AG10803 (cell line): ENCODE data around the gene IQCN.
"Not testable (repeated sequence)": the region's sequence is repeated elsewhere in the genome, so short reads cannot be mapped to it uniquely, and the experiment has no call there.

Experiments used
- DNase-seq: peaks from one replicate; pipeline ENCODE4 v3.0.0; 2010; ENCODE audit warnings: low read depth
- H3K4me3 ChIP-seq: 2 replicates; pipeline ENCODE4 v1.5.1; 2011; ENCODE audit warnings: mild to moderate bottlenecking, low read length, control low read depth
- TF ChIP-seq, protein P1 (sequence below): conservative IDR thresholded peaks from 2 replicates; pipeline ENCODE4 v1.5.1; 2011; ENCODE audit warnings: mild to moderate bottlenecking, low read length, control low read depth, inconsistent platforms

The IQCN gene

GRCh38 chr19:18218600-18218999 lies 55.7 kb downstream of the IQCN start:
- no peak overlapping the region for H3K4me3 ChIP-seq
- DNase-seq = no peak
- TF ChIP-seq, protein P1, sequence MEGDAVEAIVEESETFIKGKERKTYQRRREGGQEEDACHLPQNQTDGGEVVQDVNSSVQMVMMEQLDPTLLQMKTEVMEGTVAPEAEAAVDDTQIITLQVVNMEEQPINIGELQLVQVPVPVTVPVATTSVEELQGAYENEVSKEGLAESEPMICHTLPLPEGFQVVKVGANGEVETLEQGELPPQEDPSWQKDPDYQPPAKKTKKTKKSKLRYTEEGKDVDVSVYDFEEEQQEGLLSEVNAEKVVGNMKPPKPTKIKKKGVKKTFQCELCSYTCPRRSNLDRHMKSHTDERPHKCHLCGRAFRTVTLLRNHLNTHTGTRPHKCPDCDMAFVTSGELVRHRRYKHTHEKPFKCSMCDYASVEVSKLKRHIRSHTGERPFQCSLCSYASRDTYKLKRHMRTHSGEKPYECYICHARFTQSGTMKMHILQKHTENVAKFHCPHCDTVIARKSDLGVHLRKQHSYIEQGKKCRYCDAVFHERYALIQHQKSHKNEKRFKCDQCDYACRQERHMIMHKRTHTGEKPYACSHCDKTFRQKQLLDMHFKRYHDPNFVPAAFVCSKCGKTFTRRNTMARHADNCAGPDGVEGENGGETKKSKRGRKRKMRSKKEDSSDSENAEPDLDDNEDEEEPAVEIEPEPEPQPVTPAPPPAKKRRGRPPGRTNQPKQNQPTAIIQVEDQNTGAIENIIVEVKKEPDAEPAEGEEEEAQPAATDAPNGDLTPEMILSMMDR = no peak

GRCh38 chr19:18218159-18218558 lies 56.1 kb downstream of the IQCN start:
- TF ChIP-seq, protein P1 = no peak
- H3K4me3 ChIP-seq = no peak overlapping the region
- no peak for DNase-seq

DNA sequence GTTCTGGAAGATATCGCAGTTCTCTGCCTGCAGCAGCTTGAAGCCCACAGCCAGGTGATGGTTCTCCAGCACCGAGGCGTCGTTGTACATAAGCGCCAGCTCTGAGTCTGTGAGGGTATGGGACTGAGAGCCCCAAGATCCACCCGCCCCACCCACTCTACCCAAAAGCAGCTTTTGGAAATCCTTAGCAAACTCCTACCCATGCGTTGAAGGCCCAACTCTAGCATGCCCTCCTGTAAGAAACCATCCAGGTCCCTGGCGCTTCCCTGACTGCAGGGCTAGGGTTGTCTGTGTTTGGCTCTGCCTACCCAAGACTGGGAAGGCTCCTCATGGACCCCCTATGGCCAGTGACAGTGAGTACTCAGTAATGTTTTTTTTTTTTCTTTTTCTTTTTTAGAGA lies 57.5 kb downstream of the IQCN start:
- no peak for DNase-seq
- TF ChIP-seq, protein P1 = no peak
- H3K4me3 ChIP-seq = no peak overlapping the region

GRCh38 chr19:18214779-18215433 lies 59.3 kb downstream of the IQCN start:
- peak; percentile 32 for DNase-seq
- no peak overlapping the region for H3K4me3 ChIP-seq
- TF ChIP-seq, protein P1 = no peak

- no peak overlapping the region for H3K4me3 ChIP-seq
- TF ChIP-seq, protein P1 = no peak
- DNase-seq = no peak
Measured at GRCh38 chr19:18211683-18212082, 62.6 kb downstream of the IQCN start.

DNA sequence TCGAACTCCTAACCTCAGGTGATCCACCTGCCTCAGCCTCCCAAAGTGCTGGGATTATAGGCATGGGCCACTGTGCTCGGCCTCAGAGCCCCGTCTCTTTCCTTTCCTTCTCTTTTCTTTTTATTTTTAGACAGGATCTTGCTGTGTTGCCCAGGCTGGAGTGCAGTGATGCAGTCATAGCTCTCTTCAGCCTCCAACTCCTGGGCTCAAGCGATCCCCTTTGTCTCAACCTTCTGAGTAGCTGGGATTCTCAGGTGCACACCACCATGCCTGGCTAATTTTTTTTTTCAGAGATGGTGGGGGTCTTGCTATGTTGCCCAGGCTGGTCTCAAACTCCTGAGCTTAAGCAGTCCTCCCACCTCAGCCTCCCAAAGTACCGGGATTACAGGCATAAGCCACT lies 64.3 kb downstream of the IQCN start:
- H3K4me3 ChIP-seq, DNase-seq: not testable (repeated sequence)

DNA sequence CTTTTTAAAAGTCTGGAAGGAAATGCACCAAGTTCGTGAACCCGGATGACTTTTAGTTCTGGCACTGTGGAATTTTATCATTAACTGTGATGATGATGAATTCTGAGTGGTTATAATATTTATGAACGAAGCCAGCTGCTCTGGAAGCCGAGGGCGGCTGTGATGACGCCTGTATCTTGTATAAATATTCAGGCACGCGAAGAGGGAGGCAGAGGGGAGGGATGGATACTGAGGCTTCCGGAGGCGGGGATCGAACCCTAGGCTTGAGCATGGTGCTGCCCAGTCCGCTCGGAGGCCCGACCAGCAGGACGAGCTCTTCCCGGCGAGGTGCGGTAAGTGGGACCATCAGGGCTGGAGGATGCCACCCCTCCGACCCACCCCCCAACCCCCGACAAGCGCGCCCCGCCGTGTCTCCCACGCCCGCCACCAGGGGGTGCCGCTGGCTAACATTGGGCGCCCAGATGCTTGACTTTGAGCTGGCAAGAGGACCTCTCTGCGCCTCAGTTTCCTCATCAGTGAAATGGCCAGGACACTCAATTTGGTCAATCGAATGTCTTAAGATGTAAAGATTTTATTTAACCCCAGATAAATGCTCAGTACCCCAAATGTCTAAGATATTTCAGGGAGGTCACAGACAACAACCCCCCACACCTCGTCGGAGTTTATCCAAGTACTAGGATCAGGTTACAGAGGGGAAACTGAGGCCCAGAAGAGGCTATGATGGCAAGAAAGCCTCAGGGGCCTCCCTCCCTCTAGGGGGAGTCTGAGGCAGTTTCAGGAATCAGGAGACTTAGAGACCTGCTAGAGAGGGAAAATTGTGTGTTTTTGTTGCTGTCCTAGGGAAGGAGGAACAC lies 65.9 kb downstream of the IQCN start:
- TF ChIP-seq, protein P1 = peak; percentile 46
- DNase-seq = peak; percentile 68
- H3K4me3 ChIP-seq = peak overlapping the region; percentile 20; the same call in 1 of the 2 replicates
